Measurements from ENCODE around the gene SPAG4. TPM values are rescaled to one million over a fixed set of nuclear protein-coding genes. Genes with fewer than 3 reads are reported as not detected.

Gene SPAG4
- polyA plus RNA-seq, 3 donors = 0.12 to 0.51 TPM; not detected in 1

DNA sequence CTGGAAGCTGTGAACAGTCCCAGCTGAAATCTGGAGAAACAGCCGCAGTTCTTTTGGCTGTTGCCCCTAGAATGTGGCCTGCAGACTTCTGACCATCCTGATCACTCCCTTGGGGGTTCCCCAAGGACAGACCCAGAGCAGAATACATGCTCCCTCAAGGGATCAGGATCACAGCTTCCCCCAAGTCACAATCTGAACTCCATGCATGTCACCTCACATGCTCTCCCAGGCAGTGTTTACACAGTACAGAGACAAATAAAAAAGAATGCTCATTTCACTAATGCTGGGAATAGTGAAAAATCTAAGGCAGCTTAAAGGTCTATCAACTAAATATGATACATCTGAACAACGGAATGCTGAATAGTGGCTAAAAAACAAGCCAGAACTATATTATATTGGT, 20.5 kb downstream of the SPAG4 start:
- Mint-ChIP-seq H3K27me3 (ENCODE audit: low read depth in 3 of 3) (no peaks in the 10 kb centered on the region), H3K27ac (peak overlapping the region in 1 of 7 donors; percentile 20), H3K36me3 (peaks cover 15 to 21% of the 10 kb centered on the region in 2 donors), H3K4me1 (peaks cover 3% of the 10 kb centered on the region), H3K4me3 (no peak overlapping the region), H3K9me3 (no peaks in the 10 kb centered on the region)
- H3K4me1 ChIP-seq (ENCODE audit: control insufficient read depth in 1 of 2, insufficient read depth in 2 of 2, low read length in 2 of 2) = no peaks in the 10 kb centered on the region
- intact Hi-C loops (cut with micrococcal nuclease) = no loop called here
- peaks cover 16 to 19% of the 10 kb centered on the region in 2 donors for H3K36me3 ChIP-seq (replicated peaks in 1 of 2; ENCODE audit: control insufficient read depth in 1 of 2, insufficient read depth in 2 of 2, low read length in 2 of 2)
- H3K4me3 ChIP-seq (replicated peaks in 1 of 3; ENCODE audit: low read depth in 2 of 3, low read length in 3 of 3) = no peak overlapping the region
- peaks cover 38% of the 10 kb centered on the region for H3K79me2 ChIP-seq (ENCODE audit: insufficient read depth, low read length)
- no peaks in the 10 kb centered on the region for H3K9me3 ChIP-seq (replicated peaks in 1 of 2; ENCODE audit: control insufficient read depth in 1 of 2, insufficient read depth in 1 of 2, low read length in 2 of 2)
- no peak overlapping the region for H3K27ac ChIP-seq (ENCODE audit: low read depth in 1 of 2, low read length in 2 of 2)
- WGBS (ENCODE audit: insufficient coverage) = 100% methylated on average over 1 of the region's 2 CpGs
- H3K27me3 ChIP-seq (ENCODE audit: control insufficient read depth in 2 of 2, insufficient read depth in 2 of 2, low read length in 2 of 2) = no peaks in the 10 kb centered on the region
- no peak overlapping the region for H3K4me2 ChIP-seq (replicated peaks; ENCODE audit: extremely low read depth, low read length, poor library complexity, severe bottlenecking)
- peaks cover 72% of the 10 kb centered on the region for H4K20me1 ChIP-seq (ENCODE audit: insufficient read depth, low read length)
- H3K9ac ChIP-seq (ENCODE audit: insufficient read depth, low read length, poor library complexity, severe bottlenecking) = no peak overlapping the region
- no peak overlapping the region for H2AFZ ChIP-seq (ENCODE audit: insufficient read depth, low read depth, low read length, poor library complexity, severe bottlenecking)
- no peak for TF ChIP-seq CTCF (IDR thresholded peaks at IDR 0.05)
- no peak for DNase-seq

DNA sequence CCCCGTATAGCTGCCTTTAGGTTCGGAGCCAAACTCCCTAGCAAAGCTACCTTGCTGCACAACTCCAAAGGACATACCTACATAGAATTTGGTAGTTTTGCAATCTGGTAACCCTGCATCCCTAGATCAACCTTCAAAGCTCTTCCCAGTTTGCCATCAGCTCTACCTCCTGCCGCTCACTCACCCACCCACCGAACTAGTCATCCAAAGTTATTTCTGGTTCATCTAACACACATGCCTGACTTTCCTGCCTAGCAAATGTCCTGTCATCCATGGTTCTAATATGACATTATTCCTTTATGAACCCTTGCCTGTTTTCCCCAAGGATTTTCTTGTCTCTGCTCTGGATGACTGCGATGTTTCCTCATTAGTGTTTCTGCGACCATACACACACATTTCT, 21.6 kb downstream of the SPAG4 start:
- H3K9ac ChIP-seq (ENCODE audit: insufficient read depth, low read length, poor library complexity, severe bottlenecking) = no peak overlapping the region
- 97% methylated on average over 4 of the region's 6 CpGs for WGBS (ENCODE audit: insufficient coverage)
- no peak overlapping the region for H3K4me3 Mint-ChIP-seq
- no peaks in the 10 kb centered on the region for H3K4me1 ChIP-seq (ENCODE audit: control insufficient read depth in 1 of 2, insufficient read depth in 2 of 2, low read length in 2 of 2)
- peak overlapping the region in 1 of 7 donors; percentile 18 for H3K27ac Mint-ChIP-seq
- no peak for TF ChIP-seq CTCF (IDR thresholded peaks at IDR 0.05)
- H3K4me1 Mint-ChIP-seq = peaks cover 6% of the 10 kb centered on the region
- DNase-seq = no peak
- no peak overlapping the region for H3K4me2 ChIP-seq (replicated peaks; ENCODE audit: extremely low read depth, low read length, poor library complexity, severe bottlenecking)
- H2AFZ ChIP-seq (ENCODE audit: insufficient read depth, low read depth, low read length, poor library complexity, severe bottlenecking) = no peak overlapping the region
- no peaks in the 10 kb centered on the region for H3K9me3 ChIP-seq (replicated peaks in 1 of 2; ENCODE audit: control insufficient read depth in 1 of 2, insufficient read depth in 1 of 2, low read length in 2 of 2)
- H3K9me3 Mint-ChIP-seq = no peaks in the 10 kb centered on the region
- H3K27me3 ChIP-seq (ENCODE audit: control insufficient read depth in 2 of 2, insufficient read depth in 2 of 2, low read length in 2 of 2) = no peaks in the 10 kb centered on the region
- H3K4me3 ChIP-seq (replicated peaks in 1 of 3; ENCODE audit: low read depth in 2 of 3, low read length in 3 of 3) = no peak overlapping the region
- H3K36me3 Mint-ChIP-seq = peaks cover 6 to 9% of the 10 kb centered on the region in 2 donors
- H3K79me2 ChIP-seq (ENCODE audit: insufficient read depth, low read length) = peaks cover 38% of the 10 kb centered on the region
- intact Hi-C loops (cut with micrococcal nuclease) = no loop called here
- H3K27ac ChIP-seq (ENCODE audit: low read depth in 1 of 2, low read length in 2 of 2) = no peak overlapping the region
- peaks cover 76% of the 10 kb centered on the region for H4K20me1 ChIP-seq (ENCODE audit: insufficient read depth, low read length)
- peaks cover 5 to 8% of the 10 kb centered on the region in 2 donors for H3K36me3 ChIP-seq (replicated peaks in 1 of 2; ENCODE audit: control insufficient read depth in 1 of 2, insufficient read depth in 2 of 2, low read length in 2 of 2)
- no peaks in the 10 kb centered on the region for H3K27me3 Mint-ChIP-seq (ENCODE audit: low read depth in 3 of 3)
